NCI-H345 (cell line): ENCODE results near the gene SCN8A.

Experiments
- DNase-seq: peaks from one replicate; lab custom pipeline; 2025; lab: John Stamatoyannopoulos, UW

Gene SCN8A

DNA sequence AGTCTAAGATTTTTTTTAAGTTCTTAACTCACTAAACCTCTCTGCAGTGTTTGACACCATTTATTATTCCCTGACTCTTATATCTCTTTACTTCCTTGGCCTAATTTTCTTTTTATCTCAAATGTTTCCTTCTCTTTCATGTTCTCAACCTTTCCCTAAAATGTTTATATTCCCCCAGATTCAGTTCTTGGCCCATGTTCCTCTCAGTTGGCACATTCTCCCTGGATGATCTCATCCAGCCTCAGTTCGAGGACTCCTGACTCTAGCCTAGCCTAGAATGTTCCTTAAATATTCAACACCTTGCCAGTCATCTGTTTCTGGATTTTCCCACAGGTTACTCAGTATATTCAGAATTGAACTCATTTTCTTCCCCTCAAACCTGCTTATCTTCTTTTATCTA is 81.3 kb downstream of the SCN8A start:
- no peak for DNase-seq

GRCh38 chr12:51675071-51675803 is 84.2 kb downstream of the SCN8A start:
- no peak for DNase-seq

DNA sequence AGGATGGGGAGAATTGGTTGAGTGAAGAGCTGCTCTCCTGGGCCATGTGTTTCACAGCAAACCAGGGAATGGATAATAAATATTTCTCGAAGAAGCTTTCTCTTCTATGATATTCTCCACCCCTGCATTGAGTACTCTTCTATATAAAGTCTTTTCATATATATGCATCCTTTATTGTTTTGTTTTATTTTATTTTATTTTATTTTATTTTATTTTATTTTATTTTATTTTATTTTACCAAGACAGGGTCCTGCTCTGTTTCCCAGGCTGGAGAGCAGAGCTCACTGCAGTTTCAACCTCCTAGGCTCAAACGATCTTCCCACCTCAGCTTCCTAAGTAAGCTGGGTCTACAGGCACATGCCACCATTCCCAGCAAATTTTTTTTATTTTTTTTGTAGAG is 85.8 kb downstream of the SCN8A start:
- no peak for DNase-seq

- DNase-seq, result no peak
Observed at GRCh38 chr12:51677284-51677968, 86.4 kb downstream of the SCN8A start.

GRCh38 chr12:51678086-51678724 is 87.2 kb downstream of the SCN8A start:
- peak; percentile 39 for DNase-seq

DNA sequence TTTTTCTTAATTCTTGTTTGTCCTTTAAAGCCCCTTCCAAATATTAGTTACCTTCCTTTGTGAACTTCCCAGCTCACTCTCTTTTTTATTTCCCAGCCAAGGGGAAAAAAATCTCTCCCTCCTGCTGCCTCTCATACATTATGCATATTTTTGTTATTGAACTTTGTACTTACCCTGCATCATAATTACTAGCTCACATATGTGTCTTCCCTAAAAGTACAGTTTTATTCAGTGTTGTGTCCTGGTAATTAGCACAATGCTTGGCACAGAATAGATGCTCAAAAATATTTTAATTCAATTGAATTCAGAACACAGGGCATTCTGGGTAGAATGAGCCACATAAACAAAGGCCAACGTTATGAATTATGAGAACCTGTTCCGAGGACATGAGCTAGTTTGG is 91.9 kb downstream of the SCN8A start:
- DNase-seq, result no peak

DNA sequence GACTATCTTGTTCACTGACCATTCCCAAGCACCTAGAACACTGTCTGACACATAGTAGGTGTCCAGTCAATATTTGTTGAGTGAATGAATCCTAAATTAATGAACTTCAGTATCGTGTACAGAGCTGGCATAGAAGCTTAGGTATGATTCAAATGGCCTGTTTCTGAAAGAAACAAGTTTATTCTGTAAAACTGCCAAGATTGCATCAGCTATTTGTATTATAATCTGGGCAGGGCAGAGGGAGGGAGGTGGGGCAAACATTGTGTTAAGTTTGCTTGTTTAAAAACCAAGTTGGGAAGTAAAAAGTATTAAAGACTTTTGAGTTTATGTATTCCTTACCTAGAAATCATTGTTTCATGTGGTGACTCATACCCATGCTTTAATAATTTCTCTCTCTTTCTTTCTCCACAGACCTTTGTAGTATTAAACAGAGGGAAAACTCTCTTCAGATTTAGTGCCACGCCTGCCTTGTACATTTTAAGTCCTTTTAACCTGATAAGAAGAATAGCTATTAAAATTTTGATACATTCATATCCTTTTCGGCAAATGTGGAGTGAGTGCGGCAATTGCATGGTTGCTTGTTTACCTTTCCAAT is 92.8 kb downstream of the SCN8A start:
- DNase-seq, result no peak

GRCh38 chr12:51686727-51687126 is 95.7 kb downstream of the SCN8A start:
- no peak for DNase-seq

- DNase-seq, result no peak
Observed at GRCh38 chr12:51687177-51687576, 96.1 kb downstream of the SCN8A start.

- no peak for DNase-seq
Observed at GRCh38 chr12:51687614-51688013, 96.6 kb downstream of the SCN8A start.

DNA sequence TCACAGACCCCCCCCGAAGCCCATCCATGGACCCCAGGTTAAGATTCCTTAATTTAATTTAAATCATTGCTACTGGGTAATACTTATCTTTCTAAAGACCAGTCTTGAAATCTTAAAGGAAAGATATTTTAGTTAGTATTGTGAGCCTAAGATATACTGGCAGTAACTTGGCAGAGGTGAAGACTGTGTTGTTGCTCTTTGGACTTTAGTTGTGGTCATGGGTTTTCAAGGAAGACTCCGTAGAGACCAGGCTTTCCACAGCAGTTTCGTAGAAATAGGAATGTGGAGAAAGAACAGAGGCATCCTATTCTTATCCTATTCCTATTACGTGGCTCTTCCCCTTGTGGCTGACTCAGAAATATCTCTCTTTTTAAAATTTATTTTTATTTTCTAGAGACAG is 99.0 kb downstream of the SCN8A start:
- DNase-seq, result no peak

DNA sequence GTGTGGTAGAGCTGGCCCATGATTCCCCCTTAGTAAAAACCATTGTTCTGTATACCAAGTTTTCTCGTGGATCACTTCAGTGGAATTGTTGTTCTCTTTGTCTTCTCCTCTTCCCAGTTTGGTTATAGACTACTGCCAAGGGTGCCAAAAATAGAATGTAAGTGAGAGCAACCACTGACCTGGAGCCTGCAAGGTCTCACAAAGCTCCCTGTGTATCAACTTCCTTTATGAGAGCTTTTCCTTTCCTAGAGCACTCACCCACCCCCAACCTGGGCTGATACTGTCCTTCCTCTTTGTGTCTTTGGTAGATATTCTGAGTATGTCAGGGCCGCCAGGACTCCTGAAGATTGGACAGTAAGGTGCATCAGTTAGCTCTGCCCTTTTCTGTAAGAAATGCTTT is 101.0 kb downstream of the SCN8A start:
- DNase-seq, result no peak

- no peak for DNase-seq
Observed at GRCh38 chr12:51693569-51693968, 102.5 kb downstream of the SCN8A start.

DNA sequence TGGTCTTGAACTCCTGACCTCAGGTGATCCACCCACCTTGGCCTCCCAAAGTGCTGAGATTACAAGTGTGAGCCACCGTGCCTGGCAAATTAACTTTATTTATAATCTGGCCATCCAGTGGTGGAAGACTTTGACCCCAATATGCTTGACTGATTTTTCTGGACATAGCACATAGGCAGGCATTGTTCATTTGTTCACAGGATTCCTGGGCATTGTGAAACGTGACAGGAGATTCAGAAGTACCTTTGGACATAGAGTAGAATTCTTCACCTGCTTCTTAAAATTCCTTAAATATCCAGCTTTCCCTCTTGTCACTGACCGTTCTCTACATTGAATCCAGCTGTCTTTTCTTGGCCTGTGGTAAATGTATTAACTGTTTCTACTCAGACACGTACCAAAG is 103.1 kb downstream of the SCN8A start:
- DNase-seq, result no peak

GRCh38 chr12:51695241-51696010 is 104.4 kb downstream of the SCN8A start:
- no peak for DNase-seq

DNA sequence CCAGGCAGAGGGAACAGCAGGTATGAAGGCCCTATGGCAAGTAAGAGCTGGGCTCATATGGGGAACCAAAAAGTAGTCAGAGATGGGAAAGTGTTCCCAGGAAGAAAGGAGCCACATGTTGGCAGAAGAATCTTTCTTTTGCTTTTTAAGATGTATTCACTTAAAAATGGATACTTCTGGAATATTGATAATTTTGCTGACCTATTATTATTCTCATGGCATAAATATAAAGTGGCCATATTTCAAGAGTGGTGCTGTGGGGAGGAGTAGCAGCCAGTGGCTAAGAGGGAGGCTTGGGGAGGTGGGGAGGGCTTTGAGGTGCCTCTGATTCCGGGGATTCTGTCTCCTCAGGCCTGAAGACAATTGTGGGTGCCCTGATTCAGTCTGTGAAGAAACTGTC is 108.2 kb downstream of the SCN8A start:
- DNase-seq, result no peak

DNA sequence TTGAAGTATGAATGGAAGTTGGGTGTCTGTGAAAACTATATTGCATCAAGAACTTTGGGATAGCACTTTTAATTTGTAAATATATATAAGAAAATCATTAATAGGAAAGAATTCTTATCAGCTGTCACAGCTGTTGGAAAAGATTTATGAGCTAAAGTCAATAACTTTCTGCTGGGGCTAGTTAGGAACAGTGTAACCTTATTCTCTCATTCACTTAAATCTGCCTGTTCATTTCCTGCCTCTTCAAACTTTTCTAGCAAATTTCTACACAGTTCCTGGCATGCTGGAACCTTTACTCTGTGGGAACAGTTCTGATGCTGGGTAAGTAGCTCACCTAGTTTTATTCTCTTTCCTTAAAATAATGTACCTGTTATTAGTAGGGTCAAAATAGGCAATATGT is 109.9 kb downstream of the SCN8A start:
- no peak for DNase-seq

GRCh38 chr12:51702587-51702986 is 111.6 kb downstream of the SCN8A start:
- no peak for DNase-seq

- no peak for DNase-seq
Observed at GRCh38 chr12:51705450-51705849, 114.4 kb downstream of the SCN8A start.

- no peak for DNase-seq
Observed at GRCh38 chr12:51706206-51706605, 115.2 kb downstream of the SCN8A start.

GRCh38 chr12:51714666-51715065 is 123.6 kb downstream of the SCN8A start:
- DNase-seq, result no peak

DNA sequence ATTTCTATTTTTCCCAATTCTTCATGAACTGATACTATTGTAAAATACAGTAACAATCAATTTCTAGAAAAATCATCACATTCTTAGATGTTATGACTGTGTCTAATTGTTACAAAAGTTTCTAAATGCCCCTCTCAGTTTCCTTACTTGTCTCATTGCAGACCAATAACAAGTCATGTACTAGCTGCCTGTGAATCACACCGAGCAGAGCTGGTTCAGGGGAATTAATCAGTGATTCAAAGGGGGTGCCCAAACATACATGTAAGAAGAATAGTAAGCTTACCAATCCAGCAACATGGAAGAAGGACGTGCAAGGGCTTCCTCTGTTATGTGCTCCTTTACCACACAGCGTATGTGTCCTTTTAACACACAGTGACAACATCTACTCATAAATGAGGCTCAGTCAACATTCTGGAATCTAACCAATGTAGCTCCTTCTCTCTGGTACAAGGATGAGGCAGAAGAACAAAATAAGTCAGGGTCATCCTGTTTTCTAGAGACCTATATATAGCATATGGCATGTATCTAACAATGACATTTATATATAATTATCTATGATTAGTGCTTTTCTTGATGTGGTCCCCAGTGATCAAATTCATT is 126.4 kb downstream of the SCN8A start:
- no peak for DNase-seq
